Epithelial cell of esophagus (primary cell): ENCODE measurements around the gene PSMD13.
"Not testable (repeated sequence)": the region's sequence is repeated elsewhere in the genome, so short reads cannot be mapped to it uniquely, and the experiment has no call there.

Experiments
- DNase-seq: peaks from one replicate; pipeline ENCODE4 v3.0.0; 2010; ENCODE audit warnings: low read depth
- H3K4me3 ChIP-seq: 2 replicates; pipeline ENCODE4 v1.5.1; 2011; ENCODE audit warnings: mild to moderate bottlenecking, low read length, control low read depth
- CTCF ChIP-seq: IDR thresholded peaks from 2 replicates; pipeline ENCODE4 v1.5.1; 2011; ENCODE audit warnings: low read depth, mild to moderate bottlenecking, low read length, control low read depth, inconsistent platforms; ENCODE audit not compliant: insufficient read depth; ENCODE audit errors: missing control alignments

Gene PSMD13

DNA sequence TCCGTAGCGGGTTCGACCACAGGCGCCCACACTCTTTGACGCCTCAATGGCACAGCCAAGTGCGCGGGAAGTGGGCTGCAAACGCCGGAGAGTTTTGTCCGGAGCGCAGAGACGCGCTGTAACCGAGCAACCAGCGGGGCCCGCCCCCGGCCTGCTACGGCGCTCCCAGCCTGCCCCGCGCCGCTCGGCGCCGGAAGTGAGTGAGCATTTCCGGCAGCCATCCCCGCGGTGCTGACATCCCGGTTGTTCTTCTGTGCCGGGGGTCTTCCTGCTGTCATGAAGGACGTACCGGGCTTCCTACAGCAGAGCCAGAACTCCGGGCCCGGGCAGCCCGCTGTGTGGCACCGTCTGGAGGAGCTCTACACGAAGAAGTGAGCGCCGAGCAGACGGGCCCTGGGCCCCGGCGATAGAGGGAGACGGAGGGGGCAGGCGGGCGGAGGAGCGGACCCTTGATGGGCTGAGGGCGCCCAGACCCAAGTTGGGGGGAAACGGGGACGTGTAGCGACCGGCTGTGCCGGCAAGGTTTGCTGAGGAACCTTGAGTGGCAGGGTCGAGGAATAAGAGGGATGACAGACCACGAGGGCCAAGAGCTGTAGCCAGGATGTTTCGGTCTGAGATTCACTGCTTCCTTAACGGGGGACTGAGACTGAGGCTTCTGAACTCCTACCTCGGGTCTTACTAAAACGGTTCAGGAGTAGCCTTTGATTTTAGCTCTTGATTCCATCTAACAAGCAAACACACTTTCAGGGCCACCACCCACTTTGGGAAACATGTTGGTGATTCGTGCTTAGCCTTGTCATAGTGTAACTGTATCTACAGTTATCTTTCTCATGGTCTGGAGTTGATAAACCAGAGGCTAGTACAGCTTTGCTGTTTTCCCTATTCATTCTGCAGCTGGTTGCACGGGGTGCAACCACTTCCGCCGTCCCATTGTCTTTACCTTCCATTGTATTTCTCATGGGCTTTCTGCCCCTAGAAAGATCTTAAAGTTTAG is at the start of gene PSMD13:
Gene PSMD13 (plus strand): TSS at position 203 of the 994 bp plus-strand sequence. CDS start 74 bp downstream, at position 277.
- no peak for TF ChIP-seq CTCF
- DNase-seq: peak; percentile 81
- H3K4me3 ChIP-seq: peak within 1 kb of the TSS; percentile 98

- DNase-seq, H3K4me3 ChIP-seq: not testable (repeated sequence)
Observed at GRCh38 chr11:189200-189783, 47.5 kb upstream of the PSMD13 start.

DNA sequence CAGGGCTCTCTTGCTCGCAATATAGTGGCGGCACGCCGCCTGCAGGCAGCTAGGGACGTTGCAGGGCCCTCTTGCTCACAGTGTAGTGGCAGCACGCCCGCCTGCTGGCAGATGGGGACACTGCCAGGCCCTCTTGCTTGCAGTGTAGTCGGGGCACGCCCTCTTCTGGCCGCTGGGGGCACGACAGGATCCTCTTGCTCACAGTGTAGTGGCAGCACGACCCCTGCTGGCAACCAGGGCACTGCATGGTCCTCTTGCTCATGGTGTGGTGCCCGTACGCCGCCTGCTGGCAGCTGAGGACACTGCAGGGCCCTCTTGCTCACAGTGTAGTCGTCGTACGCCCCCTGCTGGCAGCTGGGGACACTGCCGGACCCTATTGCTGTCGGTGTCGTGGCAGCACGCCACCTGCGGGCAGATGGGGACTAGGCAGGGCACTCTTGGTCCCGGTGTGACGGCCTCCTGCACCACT is 46.9 kb upstream of the PSMD13 start:
- H3K4me3 ChIP-seq, DNase-seq: not testable (repeated sequence)

DNA sequence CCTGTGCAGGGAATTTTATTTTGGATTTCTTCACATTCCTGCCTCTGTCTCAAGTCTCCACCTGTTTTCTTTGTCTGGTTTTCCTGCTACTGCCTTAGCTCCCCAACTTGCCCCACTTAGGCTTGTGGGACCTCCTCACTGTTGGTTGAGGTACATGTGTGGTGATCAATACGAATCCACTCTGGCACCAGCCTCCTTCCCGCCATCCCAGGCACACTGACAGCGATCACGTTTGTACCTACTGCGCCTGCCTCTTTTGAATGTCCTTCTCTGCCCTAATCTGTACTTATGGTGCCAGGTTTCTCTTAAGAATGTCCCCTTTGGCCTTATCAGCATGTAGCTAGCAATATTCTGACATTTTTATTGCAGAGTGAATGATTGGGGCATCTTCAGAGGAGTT is 46.2 kb upstream of the PSMD13 start:
- DNase-seq, H3K4me3 ChIP-seq: not testable (repeated sequence)

GRCh38 chr11:191490-192478 is 45.0 kb upstream of the PSMD13 start:
- not testable (repeated sequence) for H3K4me3 ChIP-seq, DNase-seq
- TF ChIP-seq CTCF: peak; percentile 13

- not testable (repeated sequence) for H3K4me3 ChIP-seq, DNase-seq
Observed at GRCh38 chr11:192674-193128, 44.1 kb upstream of the PSMD13 start, which contains the start of gene SCGB1C1. Gene SCGB1C1 (plus strand): TSS chr11:193078. CDS start chr11:193100, 22 bp downstream.

- not testable (repeated sequence) for DNase-seq, H3K4me3 ChIP-seq
Observed at GRCh38 chr11:193481-193880, 43.3 kb upstream of the PSMD13 start.

DNA sequence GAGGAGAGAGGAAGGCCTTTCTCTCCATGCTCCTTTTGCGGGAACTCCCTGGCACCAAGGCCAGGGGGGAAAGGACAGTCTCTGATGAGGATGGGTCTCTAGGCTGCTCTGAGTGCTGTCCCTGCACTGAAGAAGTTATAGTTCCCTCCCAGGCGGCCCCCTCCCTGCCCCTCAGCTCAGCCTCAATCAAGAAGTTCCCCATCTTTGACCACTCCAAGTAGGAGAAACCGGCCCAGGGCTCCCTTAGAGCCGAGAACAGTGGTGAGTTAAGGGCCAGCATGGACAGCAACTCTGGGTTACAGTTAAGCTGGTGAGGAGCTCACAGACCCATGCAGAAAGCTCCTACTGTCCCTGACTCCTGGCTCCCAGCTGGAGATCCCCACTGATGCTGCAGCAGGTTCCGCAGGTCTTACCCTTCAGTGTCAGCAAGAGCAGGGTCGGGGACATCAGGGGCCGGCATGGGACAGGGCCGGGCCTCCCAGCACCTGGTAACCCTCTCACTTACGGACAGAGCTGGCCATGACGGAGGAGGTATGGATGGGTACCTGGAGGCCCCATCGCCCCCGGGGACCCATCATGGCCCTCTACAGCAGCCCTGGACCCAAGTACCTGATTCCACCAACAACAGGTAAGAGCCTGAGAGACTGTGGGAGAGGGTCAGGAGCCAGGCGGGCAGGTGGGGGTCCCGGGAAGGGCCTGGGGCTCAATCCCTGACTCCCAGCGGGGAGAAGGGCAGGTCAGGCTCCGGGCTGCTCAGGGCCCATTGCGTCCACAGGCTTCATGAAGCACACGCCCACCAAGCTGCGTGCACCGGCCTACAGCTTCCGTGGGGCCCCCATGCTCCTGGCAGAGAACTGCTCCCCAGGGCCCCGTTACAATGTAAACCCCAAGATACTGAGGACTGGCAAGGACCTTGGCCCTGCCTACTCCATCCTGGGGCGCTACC is 39.7 kb upstream of the PSMD13 start:
- DNase-seq: no peak
- no peak overlapping the region for H3K4me3 ChIP-seq

More for the DNA sequence above, 39.7 kb upstream of the PSMD13 start:
- no peak for TF ChIP-seq CTCF
